ENCODE results near the gene CALHM4.

CALHM4 gene

DNA sequence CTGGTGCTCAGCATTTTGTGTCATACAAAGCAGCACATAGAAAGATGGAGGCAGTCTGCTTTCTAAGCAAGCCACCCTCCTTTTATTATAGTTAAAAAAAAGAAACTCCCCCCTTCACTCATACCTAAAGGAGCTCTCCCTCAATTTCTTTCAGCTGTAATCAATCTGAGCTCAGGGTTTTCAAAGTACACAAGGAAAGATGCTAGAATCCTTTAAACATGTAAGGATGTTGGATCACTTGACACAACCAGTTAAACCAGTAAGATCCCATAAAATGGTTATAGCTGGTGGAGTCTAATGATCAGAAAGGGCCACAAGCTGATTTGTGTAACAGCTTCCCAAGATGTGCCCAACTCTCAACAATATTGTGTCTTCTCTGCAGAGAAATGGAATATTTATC is at the start of gene CALHM4:
Gene CALHM4 (plus strand): TSS at position 301 of the 400 bp plus-strand sequence. CDS start 43 bp downstream, at position 344.
- no peak for DNase-seq

- DNase-seq, result no peak
Measured at GRCh38 chr6:116507324-116507723, 46.2 kb upstream of the CALHM4 start.

DNA sequence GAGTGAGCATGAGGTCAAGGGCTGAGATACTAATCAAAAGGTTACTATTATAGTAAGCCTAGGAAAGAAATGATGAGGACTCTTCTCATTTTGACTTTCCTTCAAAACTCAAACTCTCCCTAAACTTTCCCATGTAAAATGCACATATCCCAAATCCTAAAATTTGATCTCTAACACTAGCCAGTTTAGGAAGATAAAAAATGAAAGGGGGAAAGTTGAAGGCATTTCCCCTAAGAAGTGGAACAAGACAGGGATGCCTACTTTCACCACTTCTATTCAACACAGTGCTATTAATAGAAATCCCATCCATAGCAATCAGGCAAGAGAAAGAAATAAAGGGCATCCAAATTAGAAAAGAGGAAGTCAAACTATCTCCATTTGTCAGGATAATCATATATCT is 45.0 kb upstream of the CALHM4 start:
- no peak for DNase-seq

GRCh38 chr6:116511424-116512110 is 42.0 kb upstream of the CALHM4 start, which contains the start of gene CALHM5:
CALHM5 (plus strand) TSS chr6:116511639; CDS start chr6:116511697, 58 bp downstream.
- DNase-seq, result peak; percentile 69

GRCh38 chr6:116512111-116512559 is 41.4 kb upstream of the CALHM4 start:
- no peak for DNase-seq

- no peak for DNase-seq
Measured at GRCh38 chr6:116512734-116513133, 40.8 kb upstream of the CALHM4 start.

GRCh38 chr6:116513224-116513875 is 40.2 kb upstream of the CALHM4 start:
- no peak for DNase-seq

GRCh38 chr6:116514111-116514510 is 39.4 kb upstream of the CALHM4 start:
- no peak for DNase-seq

- DNase-seq, result no peak
Measured at GRCh38 chr6:116515141-116515540, 38.4 kb upstream of the CALHM4 start.

GRCh38 chr6:116518621-116519368 is 34.8 kb upstream of the CALHM4 start:
- no peak for DNase-seq

GRCh38 chr6:116522896-116523295 is 30.7 kb upstream of the CALHM4 start:
- DNase-seq, result no peak

DNA sequence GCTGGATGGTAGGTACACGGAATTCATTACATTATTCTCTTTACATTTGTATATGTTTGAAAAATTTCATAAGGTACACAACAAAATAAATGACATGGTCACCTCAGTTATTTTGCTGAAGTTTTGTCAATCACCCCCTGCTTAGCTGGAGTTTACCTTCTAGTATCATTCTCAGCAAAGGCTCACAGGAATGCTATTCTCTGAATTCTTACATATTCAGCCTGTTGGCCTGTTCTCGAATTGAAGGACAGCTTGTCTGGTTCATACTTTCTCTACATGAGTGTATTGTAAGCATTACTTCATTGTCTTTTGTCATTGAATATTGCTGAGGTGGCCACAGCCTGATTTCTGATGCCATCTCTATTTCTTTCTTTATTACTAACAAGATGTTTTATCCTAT is 29.3 kb upstream of the CALHM4 start:
- no peak for DNase-seq

DNA sequence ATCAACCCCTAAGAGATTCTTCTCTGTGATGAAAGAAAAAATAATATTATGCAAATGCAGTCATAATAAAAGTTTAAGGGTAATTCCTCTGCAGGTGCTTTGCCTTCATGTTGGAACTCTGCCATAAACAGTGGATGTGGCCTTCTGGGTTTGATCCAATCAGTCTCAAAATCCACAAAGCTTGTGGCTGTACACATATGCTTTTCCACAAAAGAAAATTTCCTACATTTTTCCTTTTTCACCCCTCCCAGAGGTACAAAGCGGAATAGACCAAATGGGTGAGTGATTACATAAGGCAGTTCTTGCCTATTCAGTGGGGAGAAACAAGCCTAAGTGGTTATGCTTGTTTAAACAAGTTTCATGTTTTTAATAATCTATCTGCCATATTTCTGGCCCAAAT is 25.4 kb upstream of the CALHM4 start:
- DNase-seq, result no peak

- DNase-seq, result peak; percentile 40
Measured at GRCh38 chr6:116528780-116529179, 24.8 kb upstream of the CALHM4 start.

GRCh38 chr6:116529466-116530290 is 23.9 kb upstream of the CALHM4 start:
- DNase-seq, result no peak

DNA sequence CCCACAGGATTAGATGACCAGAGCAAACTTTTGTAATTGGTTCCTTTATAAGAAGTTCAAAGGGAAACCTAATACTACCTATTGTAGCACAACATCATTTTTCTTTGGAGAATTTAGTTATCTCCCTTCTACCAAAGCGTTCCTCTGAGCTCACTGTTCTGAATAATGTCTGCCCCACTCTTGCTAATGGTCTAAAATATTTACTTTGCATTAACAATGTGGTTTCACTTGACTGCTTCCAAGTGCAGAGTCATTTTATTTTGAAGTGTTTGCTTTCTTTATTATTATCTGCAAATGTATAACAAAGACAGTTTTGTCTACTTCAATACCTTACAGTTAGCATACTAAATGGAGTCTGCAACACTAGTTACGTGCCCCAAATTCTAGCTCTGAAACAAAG is 23.1 kb upstream of the CALHM4 start:
- peak; percentile 35 for DNase-seq

- DNase-seq, result peak; percentile 79
Measured at GRCh38 chr6:116531675-116532570, 21.6 kb upstream of the CALHM4 start.

DNA sequence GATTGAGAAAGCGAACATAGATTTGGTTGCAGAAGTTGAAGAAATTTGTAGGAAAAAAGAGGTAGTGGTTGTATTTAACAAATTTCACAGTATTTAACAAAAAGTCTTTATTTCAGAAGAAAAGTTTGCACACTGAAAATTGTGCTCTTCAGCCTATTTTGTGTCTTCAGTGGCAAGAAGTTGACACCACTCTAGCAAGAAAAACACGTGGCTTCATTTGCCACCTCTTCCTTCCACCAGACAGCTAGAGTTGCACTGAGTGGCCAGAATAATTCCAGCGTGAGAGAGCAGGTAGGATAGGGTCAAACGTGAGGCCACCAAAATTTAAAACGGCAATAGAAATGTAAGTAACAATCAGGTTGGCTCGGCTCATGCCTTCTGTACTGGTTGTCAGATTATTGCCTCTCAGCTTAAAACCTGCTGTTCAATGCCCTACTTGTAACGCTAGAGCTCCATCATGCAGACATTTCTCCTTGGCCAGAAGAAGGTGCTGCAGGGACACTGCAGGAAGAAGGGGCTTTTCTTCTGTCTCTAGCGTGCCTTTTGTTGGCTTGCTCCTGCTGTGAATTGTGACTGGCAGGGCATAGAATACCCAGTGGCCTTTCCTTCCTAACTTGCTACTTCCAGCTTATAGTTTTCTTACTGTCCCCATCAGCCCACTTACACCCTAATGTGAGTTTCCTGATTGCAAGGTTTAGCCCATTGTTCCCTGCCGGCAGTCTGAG is 20.2 kb upstream of the CALHM4 start:
- DNase-seq, result no peak

DNA sequence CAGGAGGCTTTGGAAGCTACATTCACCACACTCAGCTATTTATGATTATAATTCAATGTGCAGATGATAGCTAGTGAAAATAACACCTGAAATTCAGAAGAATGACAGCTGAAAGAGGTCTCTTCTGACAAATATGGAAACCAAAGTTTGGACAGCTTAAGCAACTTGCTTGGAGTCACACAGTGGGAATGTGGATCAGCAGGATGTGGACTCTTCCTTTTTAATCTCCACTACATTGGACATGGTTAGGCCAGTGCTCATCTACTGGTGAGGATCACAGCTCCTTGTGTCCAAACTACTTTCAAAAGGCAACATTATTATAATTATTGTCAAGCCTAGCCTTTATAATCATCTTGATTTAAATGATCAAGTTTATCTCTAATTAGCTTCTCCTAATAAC is 18.4 kb upstream of the CALHM4 start:
- no peak for DNase-seq

DNA sequence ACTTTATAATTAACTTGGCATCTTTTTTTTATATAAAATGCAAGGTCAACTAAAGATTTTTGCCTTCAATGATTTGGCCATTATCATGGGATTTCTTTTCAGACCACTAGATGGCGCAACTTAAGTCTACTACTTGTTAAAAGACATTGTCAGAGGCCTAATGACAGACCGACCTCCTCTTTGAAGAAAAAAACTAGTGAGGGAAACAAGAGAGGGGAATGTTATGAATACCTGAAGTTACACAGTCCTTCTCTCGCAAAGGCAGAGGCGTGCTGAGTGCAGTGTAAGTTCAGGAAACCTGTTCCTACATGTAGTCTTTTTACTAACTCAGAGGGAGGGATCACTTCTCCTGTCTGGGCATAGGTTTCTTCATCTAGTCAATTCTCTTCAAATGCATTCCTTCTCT is 17.3 kb upstream of the CALHM4 start:
- DNase-seq, result peak; percentile 49

DNA sequence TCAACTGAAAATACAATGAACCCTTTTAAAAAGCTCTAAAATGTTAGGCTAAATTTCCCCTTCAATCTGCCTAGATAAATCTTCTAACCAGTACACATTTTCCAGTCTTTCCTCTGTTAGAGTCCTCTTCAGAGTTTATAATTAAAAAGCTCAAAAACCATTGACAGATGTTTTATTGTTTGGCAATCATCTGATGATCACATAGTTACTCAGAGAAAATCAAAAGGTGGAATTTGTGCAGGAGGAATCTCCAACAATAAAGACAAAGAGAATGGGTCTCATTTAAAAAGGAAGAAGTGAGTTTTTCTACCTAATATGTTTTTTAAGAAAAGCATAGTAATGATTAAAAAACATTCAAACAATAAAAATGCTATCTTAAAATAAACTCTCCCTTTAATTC is 11.1 kb upstream of the CALHM4 start:
- DNase-seq, result no peak

Data from kidney glomerular epithelial cell (primary cell).